HUDEP-2 (cell line): Measurements from ENCODE around the gene STAT2.
"Not testable (repeated sequence)": the region's sequence is repeated elsewhere in the genome, so short reads cannot be mapped to it uniquely, and the experiment has no call there.

ENCODE experiments used
- DNase-seq, 76 experiments: peaks; one replicate each; lab custom pipeline; 2025; ENCODE audit not compliant: unreplicated experiment in 76 of 76; lab: John Stamatoyannopoulos, UW

STAT2 gene

DNA sequence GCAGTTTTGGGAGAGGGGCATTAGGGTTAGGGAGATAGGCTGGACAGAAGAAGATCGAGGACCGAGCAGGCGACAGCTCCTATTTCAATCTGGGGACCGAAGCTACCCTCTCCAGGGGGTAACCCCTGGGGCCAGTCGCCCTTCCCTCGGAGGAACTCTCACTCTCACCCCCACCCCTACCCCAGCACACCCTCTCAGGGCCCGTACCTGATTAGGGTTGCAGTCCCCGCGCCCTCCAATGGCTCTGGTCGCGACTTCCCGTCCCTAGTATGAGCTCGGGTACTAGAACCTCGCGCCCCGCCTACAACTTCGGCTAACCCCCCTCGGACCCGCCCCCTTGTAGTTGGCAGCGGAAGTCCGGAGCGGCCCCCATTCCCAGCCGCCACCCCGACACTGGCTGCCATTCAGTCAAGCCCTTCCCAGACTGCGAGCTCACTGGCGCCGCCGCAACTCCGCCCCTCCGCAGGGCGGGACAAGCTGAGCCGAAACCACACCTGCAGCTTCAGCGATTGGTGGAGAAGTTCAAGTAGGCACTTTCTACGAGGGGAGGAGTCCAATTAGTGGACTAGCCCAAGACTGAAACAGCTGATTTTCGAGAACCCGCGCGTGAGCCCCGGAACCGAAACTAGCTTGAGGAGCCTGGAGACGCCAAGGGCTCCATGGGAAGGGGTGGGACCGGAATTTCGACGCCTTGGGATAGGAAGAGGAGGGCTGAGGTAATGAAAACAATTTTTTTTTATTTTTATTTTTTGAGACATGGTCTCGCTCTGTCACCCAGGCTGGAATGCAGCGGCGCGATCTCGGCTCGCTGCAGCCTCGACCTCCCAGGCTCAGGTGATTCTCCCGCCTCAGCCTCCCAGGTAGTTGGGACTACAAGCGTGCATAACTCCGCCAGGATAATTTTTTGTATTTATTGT is at the start of gene STAT2:
TSS of gene STAT2 (minus strand) at position 257 of the 917 bp plus-strand sequence. CDS start 3,536 bp downstream, outside the sequence.
- peak; percentile 26 to 100 (median 99) for DNase-seq

DNA sequence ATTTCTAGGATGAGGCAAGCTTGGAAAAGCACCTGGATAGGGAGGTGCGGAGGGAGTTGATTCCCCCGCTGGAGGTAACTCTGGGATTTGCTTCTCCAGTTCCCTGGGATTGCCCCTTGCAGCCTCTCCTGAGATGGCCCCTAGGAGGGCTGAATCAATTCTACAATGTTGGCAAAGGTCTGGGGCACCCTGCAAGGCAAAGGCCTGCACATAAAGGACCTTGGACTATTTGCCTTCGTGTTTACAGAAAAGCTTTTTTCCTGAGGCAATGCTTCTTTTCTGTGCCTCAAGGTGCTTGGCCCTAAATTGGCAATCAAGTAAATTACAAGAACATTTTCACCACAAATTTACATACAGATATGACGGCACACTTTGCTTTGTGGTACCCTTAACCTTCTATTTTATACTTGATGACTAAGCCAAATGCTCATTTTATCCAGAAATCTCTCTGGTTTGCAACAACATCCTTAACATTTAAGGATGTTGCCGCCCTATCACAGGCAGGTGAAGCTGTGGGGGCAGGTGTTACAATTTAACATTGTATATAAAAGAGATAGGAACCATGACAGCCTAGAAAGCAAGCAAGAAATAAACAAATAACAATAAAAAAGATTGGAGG is 49.0 kb upstream of the STAT2 start:
- no peak for DNase-seq

DNA sequence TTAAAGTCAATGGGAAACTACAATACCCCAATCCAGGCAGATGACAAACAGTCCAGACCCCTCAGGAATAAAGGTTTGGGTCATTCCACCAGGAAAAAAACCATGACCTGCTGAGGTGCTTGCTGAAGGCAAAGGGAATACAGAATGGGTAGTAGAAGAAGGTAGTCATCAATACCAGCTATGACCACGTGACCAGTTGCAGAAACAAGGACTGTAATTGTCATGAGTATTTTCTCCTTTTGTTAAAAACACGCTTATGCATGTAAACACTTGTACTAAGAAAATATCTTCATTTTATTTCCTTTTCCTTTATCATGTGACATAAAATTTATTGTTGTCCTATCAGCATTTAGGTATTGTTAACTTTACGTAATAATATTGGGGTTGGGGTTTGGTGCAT is 44.3 kb upstream of the STAT2 start:
- not testable (repeated sequence) for DNase-seq

DNA sequence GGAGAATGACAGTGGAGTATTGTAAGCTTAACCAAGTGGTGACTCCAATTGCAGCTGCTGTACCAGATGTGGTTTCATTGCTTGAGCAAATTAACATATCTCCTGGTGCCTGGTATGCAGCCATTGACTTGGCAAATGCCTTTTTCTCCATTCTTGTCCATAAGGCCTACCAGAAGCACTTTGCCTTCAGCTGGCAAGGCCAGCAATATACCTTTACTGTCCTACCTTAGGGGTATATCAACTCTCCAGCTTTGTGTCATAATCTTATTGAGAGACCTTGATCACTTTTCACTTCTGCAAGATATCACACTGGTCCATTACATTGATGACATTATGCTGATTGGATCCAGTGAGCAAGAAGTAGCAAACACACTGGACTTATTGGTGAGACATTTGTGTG is 41.7 kb upstream of the STAT2 start:
- not testable (repeated sequence) for DNase-seq

DNA sequence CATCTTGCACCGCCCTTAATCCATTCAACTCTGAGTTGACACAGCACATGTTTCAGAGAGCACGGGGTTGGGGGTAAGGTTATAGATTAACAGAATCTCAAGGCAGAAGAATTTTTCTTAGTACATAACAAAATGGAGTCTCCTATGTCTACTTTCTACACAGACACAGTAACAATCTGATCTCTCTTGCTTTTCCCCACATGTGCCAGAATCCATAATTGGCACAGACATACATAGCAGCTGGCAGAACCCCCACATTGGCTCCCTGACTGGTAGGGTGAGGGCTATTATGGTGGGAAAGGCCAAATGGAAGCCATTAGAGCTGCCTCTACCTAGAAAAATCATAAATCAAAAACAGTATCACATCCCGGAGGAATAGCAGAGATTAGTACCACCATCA is 41.2 kb upstream of the STAT2 start:
- not testable (repeated sequence) for DNase-seq

DNA sequence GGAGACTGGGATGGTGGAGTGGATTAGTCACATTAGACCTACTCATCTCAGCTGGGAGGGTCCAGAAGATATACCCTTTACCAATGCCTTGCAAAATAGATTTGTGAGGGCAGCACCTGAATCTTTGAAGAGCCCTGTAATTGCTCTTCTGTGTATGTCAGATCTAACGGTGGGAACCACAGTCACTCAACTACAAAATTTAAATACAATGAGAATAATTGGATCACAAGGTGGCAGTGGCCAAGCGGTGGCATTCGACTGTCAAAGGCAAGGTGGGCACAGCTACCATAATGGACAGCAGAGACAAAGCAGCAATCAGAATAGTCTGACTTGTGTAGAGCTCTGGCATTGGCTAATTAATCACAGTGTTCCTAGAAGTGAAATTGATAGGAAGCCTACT is 39.6 kb upstream of the STAT2 start:
- DNase-seq, result not testable (repeated sequence)

DNA sequence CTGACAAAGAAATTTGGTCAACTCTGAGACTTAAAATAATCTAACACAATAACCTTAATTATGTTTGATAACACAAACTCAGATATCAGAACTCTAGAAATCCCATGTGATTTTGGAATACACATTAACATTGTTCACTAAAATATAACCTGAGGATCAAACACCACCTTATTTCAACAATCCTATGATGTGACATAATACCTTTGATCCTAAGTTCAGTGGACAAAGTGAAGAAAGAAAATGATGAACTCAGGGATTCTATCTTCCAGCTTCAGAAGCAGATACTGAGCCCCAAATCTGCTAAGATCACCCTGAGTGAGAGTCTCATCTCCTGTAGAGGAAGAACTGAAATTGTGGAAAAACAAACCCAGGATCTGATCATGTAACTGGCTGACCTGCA is 38.4 kb upstream of the STAT2 start:
- DNase-seq, result no peak

DNA sequence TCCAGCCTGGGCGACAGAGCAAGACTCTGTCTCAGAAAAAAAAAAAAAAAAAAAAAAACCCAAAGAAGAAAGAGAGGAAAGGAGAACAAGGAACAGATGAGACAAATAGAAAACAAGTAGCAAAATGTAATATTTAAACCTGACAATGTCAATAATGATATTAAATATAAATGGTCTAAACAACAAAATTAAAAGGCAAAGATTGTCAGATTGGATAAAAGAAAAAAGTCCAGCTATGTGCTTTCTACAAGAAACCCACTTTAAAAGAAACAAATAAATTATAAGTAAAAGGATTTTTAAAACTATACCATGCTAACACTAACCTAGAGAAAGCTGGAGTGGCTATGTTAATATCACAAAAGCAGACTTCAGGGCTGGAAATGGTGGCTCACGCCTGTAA is 32.4 kb upstream of the STAT2 start:
- DNase-seq, result no peak

DNA sequence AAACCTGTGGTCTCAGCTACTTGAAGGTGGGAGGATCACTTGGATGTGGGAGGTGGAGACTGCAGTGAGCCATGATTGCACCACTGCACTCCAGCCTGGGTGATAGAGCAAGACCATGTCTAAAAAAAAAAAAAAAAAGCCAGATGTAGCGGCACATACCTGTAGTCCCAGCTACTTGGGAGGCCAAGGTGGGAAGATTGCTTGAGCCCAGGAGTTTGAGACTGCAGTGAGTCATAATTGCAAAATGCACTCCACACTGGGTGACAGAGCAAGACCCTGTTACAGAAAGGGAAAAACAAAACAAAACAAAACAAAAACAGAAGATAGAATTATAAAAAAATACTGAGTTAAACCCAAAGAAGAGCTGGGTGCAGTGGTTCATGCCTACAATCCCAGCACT is 31.8 kb upstream of the STAT2 start:
- DNase-seq, result no peak

DNA sequence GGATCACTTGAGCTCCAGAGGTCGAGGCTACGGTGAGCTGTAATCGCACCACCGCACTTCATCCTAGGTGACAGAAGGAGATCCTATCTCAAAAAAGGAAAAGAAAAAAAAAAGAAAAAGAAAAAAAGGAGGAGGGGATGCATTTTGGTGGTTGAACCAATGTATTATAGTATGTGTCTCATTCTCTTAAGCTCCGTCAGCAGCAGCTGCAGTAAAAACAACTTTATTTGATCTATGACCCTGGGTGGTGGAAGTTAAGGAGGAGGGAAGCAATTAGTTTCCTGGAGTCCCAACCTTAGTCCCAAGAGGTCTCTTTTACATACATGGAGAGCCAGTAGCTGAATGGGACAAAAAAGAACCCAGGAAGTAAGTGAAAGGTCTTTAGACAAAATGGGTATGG is 29.5 kb upstream of the STAT2 start:
- DNase-seq, result no peak

DNA sequence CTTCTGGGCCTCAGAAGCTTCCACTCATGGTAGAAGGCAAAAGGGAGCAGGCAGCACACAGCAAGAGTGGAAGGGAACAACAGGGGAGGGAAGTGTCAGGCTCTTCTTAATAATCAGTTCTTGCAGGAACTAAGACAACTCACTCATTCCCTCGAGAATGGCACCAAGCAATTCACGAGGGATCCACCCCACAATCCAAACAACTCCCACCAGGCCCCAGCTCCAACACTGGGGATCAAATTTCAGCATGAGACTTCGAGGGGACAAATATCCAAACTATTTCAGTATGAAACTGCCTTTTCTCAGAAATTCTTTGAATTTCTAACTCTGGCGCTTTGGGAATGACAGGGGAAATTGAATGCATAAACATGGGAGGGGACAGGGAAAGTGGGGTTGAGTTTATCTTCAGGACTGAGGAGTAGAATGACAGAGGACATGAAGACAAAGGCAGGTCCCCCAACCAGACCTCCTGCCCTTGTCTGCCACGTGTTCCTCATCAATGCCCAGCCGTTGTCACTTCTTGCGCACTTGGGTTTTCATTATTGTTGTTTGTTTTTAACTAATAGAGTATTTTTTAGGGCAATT is 27.3 kb upstream of the STAT2 start:
- DNase-seq, result no peak

DNA sequence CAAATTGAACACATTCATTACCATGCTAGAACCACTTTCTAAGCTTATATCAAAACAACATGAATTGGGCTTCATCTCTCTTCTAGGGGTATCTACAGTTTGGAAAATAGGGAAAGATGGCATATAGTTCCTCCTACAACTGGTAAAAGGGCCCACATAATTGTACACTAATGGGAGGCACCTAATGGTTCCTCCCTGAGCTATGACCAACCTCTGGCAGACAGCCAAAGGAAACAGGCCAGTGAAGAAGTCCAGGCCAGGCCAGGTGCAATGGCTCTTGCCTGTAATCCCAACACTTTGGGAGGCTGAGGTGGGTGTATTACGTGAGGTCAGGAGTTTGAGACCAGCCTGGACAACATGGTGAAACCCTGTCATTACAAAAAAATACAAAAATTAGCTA is 26.0 kb upstream of the STAT2 start:
- peak in 2 of 76 experiments; percentile 2 to 8 for DNase-seq

DNA sequence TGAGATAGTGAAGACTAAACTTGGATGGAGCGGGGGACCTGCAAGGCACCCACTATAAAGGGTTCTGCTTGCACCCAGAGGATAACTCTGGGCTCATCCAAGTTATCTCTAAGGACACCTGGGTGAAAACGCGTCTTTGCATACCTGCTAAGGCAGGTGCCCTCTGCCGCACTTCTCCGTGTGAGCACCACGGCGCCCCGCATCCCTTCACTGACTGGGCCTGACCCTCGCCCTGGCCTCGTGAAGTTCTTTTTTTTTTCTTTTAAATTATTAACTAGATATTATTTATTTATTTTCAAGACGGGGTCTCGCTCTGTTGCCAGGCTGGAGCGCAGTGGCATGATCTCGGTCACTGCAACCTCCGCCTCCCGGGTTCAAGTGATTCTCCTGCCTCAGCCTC is 22.7 kb upstream of the STAT2 start:
- DNase-seq, result no peak

DNA sequence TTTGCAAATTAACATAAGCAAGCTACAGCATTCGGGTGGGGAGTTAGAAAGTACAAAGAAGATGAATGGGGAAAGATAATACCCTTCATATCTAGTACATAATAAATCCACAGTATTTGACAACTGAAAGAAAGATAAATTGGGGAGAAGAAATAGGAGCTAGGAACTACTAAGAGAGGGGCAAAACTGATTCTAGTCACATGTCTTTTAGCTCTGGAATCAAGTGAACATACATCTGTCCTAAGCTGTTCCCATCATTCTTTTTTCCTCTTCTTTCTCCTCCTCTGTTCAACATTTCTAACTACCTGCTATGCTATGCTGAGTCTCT is 18.0 kb upstream of the STAT2 start:
- no peak for DNase-seq

DNA sequence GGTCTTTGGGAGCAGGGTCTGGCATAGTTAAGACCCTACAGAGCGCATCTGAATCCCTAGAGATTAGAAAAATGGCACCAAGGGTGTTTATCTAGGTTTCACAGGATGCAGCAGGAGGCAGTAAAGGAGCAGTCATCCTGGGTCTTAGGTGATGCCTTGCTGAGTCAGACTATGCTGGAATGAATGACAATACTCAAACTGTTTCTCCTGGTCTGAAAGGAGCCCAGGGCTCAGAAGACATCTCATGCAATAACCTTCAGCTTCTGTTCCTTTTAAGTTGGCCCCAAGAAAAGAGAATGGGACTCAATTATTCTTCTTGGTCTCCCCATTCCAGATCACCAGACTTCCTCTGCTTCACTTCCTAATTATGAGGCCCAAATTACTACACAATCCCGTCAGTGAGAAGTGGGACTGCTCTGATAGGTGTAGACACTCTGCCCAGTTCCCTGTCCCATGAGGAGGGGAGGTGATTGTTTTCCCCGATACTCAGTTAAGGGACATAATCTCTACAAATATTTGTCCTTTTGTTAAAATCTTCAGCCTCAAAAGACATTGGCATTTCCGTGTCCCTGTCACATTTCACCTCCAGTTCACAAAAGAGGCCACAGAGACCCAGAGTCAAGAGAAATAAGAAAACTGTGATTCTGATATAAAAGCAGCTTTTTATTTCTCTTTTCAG is 17.5 kb upstream of the STAT2 start:
- peak in 7 of 76 experiments; percentile 7 to 32 (median 12) for DNase-seq

DNA sequence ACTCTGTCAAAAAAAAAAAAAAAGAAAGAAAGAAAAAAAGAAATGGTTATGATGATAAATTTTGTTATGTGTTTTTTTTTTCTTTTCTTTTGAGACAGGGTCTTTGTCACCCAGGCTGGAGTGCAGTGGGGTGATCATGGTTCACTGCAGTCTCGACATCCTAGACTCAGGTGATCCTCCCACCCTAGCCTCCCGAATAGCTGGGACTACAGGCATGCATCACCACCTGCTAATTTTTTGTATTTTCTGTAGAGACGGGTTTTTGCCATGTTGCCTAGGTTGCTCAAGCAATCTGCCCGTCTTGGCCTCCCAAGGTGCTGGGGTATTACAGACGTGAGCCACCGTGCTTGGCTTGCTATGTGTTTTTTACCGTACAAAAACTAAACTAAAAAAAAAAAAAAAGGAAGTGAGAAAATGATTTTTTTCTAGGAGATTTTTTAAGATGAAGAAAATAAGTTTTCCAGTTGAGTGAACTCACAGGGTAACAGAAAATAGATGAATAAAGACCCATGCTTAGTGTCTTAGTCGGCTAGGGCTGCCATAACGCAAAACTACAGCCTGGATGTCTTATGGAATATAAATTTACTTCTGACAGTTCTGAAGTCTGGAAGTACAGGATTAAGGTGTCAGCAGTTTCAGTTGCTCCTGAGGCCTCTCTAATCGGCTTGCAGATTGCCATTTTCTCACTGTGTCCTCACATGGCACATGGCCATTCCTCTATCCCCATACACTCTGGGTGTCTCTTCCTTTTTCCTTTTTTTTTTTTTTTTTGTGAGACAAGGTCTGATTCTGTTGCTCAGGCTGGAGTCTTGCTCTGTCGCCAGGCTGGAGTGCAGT is 15.9 kb upstream of the STAT2 start:
- DNase-seq, result no peak

DNA sequence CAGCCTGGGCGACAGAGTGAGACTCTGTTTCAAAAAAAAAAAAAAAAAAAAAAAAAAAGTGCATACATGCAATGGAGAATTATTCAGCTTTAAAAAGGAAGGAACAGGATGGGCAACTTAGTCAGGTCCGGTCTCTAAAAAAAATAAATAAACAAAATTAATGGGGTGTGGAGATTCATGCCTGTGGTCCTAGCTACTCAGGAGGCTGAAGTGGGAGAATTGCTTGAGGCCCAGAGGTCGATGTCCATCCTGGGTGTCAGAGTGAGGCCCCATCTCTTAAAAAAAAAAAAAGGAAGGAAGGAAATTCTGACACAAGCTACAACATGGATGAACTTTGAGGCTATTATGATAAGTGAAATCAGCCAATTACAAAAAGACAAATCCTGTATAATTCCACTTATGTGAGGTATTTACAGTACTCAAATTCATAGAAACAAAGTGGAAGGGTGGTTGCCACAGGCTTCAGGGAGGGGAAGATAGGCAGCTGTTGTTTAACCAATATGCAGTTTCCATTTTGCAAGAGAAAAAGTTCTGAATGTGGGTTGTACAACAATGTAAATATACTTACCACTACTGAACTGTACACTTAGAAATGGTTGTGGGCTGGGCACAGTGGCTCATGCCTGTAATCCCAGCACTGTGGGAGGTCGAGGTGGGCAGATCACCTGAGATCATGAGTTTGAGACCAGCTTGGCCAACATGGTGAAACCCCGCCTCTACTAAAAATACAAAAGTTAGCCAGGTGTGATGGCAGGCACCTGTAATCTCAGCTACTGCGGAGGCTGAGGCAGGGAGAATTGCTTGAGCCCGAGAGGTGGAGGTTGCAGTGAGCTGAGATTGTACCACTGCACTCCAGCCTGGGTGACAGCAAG is 15.1 kb upstream of the STAT2 start:
- no peak for DNase-seq

DNA sequence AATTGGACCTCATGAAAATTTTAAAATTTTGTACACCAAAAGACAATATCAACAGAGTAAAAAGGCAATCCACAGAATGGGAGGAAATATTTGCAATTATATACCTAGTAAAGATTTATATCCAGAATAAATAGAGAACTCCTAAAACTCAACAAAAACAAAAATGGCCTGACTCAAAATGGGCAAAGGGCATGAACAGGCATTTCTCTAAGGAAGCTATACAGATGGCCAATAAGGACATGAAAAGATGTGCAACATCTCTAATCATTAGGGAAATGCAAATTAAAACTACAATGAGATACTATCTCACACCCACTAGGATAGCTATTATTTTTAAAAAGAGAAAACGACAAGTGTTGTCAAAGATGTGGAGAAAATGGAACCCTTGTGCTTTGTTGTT is 13.6 kb upstream of the STAT2 start:
- DNase-seq, result no peak

DNA sequence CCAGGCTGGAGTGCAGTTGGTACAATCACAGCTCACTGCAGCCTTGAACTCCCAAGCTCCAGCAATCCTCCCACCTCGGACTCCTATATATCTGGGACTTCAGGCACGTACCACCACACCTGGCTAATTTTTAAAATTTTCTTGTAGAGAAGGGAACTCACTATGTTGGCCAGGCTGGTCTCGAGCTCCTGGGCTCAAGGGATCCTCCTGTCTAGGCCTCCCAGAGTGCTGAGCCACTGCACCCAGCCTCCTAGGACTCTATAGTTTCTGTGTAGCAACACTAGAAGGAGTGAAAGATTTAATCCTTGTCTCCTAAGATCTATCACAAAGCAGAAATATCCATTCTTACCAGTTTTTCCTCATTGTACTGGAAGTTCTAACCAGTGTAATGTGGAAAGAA is 7.0 kb upstream of the STAT2 start:
- DNase-seq, result no peak
